Stimulated activated CD8-positive, alpha-beta memory T cell treated with anti-CD3 and anti-CD28 coated beads, Interleukin-4, amount 100 ng/mL, for 1 hour (primary cell): ENCODE measurements around the gene CPPED1.

Source experiments
- DNase-seq, 2 donors: peaks; one replicate each; pipeline ENCODE4 v3.0.0-alpha.2; 2020; ENCODE audit warnings: low read depth in 2 of 2, low spot score in 1 of 2

CPPED1 gene

DNA sequence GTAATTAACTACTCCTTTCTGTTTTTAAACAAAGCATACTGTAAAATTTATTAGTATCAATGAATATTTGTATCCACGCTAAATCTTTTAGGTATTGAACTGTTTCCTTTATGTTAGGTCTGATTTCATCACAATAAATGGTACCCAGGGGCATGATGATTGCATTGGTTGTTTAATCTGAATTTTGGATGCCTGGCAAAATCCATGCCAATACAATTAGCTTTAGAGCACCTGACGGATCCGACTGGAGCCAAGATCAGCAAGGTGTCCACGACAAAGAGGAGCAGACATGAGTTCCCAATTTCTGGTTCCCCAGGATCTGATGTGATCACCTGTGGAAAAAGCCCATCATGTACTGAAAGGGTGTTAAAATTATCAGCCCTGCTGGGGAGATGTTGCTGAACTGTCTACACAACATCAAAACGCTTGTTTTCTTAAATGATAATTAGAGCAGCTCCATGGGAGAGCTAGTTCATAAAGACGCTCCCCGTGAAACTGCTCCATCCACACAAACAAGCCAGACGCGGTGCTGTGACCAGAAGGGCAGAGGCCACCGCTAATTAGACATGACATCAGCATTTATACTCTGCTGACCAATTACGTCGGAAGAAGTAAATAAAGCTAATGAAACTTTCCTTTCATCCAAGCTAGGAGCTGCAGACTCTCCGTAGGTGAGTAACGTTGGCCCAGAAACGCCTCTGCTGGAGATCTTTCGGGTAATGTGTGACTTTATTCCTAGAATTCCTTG, 151.7 kb downstream of the CPPED1 start:
- no peak for DNase-seq

DNA sequence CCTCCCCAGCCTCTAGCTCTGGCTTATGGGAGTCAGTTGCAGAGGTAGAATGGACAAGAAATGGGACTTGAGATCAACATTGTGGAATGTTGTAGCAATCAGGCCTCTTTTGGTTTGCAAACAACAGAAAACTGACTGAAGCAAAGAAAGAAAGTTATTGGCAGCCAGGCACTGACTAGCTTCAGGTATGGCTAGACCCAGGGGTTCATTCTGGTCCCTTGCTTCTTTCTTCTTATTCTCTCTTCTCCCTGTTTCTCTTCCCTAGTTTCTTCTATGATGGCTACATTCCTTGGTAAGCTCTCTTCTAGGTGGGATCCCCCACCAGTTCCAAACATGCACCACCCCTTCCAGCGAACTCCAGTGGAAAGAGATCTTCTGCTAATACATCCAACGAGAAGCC, 154.3 kb downstream of the CPPED1 start:
- no peak for DNase-seq

DNA sequence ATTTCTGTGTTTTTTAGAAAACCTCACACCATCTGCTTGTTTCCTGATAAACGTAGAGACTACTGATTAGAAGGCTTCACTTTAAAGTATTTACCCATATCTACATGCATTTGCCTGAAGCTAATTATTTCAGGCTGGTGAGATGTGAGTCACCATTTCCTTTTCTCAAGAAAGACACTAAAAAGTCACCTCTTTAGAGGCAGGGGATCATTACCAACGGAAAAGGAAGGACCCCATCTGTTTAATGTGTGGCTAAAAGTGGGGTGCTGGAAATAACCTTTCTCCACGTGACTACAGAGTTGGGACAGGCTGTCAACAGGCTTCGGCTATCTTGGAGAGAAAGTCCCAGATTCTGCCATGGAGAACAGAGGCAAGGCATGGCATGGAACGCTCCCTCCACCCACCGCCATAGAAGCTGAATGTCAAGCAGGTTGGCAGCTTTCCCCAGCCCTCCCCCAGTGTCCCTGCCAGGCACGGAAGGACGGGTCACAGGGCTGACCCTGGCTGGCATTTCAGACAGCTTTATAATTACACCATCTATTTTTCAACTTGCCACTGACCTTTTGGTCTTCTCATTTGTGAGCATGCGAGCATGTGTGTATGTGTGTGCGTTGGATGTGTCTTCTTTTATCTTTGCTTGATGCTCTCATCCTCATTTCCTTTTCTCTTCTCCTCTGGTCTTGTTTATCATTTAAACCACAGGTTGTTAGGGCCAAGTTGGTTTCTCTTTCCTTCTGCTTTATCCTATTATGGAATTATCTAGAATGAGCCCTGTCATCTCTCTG, 157.0 kb downstream of the CPPED1 start:
- DNase-seq, result no peak

DNA sequence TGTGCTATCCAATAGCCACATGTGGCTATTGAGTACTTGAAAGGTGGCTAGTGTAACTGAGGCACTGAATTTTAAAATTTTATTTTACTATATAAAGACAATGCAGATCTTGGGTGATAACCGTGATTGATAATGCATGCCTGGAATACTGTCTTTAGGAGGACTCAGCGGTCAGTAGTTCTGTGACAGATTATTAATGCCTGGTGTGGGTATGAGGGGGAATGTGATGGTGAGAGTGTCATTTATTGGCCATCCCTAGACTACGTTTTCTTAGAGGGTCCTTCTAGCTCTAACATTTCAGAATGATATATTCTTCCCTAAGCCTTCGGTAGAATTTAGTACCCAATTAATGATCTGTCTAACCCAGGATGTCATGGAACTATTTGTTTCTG, 157.6 kb downstream of the CPPED1 start:
- DNase-seq, result no peak

DNA sequence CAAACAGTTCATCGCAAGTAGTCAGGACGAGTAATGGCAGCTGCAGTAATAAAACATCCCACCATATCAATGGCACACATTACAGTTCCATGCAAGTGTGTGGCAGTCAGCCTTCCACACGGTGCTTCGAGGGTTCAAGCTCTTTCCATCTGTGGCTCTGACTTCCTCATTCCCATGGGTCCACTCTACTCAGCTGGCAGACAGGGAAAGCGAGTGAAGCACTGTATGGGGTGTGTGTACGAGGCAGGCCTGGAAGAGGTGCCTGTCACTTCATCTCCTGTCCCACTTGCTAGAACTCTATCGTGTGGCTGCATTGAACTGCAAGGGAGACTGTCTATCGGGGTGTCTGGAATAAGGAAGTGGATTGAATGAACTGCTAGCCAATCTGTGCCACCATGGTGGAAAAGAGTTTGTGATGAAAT, 160.6 kb downstream of the CPPED1 start:
- no peak for DNase-seq

DNA sequence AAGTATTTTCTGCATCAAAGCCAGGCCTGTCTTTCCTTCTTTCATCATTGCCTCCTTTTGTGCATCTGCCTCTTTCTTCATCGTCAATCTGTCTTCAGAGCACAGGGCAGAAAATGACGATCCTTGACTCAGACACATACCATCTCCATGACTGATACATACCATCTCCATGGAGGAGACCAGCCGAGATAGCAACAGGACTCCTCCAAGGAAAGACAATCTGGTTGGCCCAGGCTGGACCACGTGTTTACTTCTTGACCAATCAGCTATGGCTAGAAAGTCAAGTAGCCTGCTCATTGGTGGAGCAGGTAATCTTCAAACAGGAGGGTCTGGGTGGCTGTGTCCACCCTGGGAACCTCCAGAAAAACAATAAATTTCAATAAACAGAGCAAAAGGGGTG, 164.6 kb downstream of the CPPED1 start:
- no peak for DNase-seq

DNA sequence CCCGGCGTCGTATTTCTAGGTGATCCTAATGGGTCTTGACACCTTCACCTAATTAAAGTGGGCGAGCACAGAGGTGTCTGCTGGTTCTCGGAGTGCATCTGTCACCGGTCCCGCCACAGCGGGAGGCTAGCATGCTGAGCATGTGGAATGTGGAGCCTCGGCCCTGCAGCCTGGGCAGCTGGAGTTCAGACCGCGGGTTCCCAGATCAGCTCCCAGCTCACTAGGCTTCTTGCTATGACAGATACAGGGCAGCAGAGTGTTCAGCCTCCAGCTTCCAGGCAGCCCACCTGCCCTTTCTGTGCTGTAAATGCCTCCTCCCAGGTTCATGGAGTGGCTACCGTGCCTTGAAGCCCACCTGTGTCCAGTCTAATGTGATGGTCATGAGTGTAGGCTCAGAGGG, 166.7 kb downstream of the CPPED1 start:
- DNase-seq, result no peak

DNA sequence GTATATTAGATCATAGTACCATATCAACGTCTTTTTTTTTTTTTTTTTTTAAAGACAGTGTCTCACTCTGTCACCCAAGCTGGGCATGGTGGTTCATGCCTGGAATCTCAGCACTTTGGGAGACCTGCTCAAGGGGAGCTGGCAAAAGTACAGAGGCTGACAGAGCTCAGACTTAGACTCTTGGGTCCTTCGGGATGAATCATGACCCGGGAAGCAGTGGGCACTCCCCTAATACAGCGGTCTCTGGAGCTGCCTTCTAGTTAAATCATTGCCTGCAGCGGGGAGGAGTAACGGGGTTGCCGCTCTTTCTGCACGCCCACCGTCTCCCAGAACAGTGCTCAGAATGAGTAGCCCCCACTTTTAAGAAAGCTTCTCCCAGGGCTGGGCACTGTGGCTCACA, 174.4 kb downstream of the CPPED1 start:
- no peak for DNase-seq

DNA sequence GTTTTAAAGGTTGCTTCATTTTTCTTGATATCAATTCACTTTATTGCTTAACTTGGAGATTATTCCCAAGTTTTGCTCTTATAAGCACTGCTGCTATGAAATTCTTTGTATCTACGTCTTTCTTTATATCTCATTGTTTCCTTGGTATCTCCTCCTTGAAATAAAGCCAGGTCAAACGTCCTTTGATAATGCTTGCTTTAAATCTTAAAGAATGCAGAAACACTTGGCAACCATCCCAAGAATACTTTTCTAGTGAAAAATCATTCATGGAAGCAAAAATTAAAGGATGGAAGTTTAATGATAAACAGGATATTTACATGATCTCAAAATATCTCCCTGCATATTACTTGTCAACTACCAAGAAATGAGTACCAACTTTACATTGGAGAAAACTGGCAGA, 175.2 kb downstream of the CPPED1 start:
- no peak for DNase-seq

DNA sequence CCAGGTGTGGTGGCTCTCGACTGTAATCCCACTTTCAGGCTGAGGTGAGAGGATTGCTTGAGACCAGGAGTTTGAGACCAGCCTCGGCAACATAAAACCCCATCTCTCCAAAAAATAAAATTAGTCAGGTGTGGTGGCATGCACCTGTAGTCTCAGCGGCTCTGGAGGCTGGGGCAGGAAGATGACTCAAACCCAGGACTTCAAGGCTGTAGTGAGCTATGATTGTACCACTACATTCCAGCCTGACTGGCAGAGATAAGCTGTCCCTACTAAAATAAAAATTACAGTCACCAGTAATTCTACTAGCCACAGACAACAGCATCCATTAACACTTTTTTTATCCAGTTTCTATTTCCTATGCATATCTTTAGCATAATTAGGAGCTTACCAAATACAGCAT, 176.3 kb downstream of the CPPED1 start:
- no peak for DNase-seq

DNA sequence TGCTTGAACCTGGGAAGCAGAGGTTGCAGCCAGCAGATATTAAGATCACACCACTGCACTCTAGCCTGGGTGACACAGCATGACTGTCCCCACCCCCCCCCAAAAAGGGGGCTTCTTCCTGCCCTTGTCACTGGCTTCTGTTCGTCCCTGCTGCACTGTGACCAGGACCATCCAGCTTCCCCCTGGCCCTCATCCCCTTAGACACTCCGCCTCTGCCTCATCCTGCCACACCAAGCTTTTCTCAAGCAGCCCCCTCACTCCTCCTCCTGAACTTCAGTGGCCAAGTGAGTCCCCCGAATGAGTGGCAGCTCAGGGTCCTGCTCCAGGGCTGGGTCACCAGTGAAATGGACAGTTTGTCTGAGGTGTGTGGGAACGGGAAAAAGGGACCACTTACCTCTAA, 177.3 kb downstream of the CPPED1 start:
- DNase-seq, result no peak

DNA sequence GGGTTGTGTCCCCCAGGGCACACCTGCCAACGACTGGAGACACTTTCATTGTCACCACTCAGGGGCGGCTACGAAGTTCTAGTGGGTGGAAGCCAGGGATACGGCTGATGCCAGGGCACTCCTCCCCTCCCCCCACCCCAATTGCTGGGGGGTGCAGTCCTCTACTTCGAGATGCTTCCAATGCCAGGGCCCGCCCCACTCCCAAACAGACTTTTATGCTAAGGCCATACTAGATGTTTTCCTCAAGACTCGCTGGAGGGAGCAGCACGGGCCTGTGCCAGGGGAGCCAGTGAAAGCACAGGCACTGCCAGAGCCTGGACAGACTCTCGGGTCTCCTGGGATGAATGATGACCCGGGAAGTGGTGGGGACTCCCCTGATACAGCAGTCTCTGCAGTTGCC, 178.0 kb downstream of the CPPED1 start:
- no peak for DNase-seq

DNA sequence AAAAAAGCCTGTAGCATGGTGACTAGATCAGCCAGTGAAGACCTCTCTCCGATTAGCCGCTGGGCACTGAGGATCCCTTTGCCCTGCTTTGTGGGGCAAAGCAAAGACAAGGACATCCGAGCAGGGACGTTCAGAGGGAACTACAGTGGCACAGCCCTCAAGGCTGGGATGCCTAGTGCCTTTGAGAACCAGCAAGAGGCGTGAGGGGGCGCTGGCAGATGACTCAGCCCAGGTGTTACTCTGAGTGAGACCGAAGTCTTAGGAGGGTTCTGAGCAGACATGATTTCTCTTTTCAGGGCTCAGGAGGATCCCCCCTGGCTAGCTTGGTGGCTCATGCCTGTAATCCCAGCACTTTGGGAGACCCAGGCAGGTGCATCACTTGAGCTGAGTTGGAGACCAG, 178.6 kb downstream of the CPPED1 start:
- DNase-seq, result no peak

DNA sequence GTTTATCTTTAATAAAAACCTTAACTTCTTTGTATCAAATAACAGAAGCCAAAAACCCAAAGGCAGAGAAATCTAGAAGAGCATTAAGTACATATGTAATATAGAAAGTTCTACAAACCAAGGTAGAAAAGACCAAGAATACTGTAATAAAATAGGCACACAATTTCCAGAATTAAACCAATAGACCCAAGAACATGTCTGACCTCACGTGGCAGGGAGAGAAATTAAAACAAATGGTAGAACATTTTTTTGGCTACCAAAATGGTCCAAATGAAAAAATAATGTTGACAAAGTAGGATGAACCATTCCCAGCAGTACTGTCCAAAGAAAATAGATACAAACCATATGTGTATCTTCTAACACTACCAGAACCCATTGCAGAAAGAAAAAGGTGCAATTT, 183.5 kb downstream of the CPPED1 start:
- no peak for DNase-seq

DNA sequence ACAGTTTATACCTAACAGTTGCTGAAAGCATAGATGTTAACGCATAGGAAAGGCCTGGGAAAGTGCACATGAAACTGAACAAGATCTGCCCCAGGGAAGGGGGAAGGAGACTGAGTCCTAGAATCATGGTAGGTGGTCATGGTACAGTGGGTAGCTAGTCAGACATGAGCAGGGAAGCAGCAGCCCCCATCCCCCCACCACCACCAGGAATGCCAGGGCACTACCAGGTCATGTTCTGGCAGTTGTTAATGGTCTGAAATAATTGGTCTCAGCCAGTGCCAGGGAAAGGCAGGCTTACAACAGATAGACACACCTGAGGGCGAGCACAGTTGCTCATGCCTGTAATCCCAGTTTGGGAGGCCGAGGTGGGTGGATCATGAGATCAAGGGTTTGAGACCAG, 185.2 kb downstream of the CPPED1 start:
- DNase-seq, result no peak

DNA sequence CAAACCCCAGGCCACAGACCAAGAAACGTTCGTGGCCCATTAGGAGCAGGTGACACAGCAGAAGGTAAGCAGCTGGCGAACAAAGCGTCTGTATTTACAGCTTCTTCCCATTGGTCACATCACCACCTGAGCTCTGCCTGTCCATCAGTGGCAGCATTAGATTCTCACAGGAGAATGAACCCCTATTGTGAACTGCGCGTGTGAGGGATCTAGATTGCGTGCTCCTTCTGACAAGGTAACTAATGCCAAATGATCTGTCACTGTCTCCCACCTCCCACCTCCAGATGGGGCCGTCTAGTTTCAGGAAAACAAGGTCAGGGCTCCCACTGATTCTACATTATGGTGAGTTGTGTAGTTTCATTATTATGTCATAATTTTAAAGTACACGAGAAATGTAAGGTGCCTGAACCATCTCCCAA, 186.3 kb downstream of the CPPED1 start:
- DNase-seq, result no peak

DNA sequence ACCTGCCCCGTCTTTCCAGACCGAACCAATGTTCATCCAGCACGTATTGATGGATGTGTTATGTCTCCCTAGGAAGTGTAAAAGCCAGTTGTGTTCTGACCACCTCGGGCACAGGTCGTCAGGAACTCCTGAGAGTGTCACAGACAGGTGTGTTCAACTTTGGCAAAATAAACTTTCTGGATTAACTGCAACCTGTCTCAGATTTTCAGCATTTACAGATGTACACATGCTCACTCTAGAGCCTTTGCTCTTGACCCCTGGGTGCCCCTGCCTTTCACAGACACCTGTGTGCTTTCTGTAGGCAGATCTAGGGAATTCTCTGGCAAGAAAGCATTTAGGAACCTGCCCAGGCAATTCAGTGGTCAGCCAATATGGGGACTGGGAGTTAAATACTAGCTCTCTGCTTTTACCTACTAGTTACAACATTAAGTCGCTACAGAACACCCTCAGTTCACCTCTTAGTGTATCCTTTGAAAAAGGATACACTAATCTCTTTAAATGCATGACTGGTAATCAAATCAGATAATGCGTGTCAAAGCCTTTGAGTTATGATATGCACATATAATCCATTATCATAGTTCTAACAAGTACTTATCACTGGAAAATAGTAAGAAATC, 188.9 kb downstream of the CPPED1 start:
- DNase-seq, result no peak

DNA sequence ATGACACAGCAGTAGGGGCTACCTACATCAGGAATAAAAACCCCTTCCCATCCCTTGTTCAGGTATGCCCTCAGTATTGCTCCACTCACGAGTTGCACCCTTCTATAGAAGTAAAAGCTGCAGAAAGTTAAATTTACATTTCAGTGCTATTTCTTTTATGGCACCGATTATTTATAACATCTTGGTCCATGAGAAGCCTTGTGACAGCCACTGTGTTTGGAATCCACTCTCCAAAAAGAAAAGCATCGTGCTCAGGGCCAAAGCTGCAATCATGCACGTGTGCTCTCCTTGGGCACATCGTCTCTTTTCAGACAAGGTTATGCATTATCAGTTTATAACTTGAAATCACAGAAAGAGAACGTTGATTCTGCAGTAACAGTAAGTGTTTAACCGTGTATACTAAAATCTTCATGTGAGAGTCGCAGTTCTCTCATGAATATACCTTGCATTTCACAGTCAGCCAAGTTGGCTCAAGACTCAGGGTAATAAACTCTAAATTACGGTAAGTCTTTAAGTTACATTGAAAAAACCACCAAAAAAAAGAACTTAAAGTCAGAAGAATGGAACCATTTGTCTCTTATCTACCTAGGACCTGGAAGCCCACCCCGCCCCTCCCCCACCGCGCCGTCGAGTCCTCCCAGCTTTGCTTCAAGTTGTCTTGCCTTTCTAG, 189.6 kb downstream of the CPPED1 start:
- DNase-seq, result no peak

DNA sequence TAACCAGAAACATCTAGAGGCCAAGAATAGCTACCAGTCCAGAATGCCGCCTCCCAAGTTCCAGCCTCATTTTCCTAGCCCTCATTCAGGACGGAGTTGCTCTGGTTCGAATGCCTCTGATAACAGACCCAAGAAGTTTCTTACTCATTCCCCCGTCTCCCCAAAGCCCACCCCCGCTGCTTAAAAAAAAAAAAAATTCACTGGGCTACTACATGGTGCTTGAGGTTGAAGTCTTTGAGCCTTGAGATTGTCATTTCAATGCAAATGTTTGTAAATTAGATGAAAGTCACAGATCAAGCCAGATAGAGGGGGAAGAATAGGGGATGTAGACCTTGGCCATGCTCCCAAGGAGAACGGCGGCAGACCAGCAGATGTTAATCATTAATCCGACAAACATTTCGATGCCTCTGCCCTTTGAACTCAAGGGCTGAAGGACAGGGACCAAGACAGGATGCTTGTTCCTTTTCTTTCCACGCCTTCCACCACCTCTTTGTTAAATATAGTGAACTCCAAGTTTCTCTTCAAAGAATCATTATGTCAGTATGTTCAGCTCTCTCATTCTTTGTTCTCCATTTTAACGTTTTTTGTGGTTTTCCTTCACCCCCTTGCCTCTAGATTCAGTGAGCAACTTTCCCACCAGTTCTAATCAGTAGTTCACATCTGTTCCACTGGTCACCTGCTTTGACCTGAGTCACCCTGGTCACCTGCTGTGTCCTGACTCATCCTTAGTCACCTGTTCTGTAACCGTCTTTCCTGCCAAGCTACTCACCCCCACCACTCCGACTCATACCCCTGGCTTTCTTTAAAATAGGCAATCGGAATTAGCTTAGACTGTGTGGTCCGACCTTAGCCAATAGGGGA, 190.3 kb downstream of the CPPED1 start:
- DNase-seq, result no peak

DNA sequence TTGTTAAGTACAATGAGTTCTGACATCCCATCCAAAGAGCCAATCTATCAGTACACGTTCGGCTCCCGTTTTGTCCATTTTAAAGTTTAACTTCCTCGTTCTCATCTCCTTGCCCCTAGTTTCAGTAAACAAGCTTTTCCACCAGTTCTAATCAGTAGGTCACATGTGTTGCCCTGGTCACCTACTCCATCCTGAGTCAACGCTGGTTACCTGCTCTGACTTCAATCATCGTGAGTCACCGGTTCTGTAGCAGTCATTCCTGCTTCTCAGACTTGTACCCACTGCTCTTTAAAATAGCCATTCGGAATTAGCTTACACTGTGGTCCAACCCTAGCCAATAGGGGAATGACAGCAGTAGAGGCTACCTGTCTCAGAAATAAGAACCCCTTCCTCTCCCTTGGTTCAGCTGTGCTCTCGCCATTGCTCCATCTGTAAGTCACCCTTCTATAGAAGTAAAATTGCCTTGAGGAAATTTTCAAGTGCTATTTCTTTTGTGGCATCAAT, 191.0 kb downstream of the CPPED1 start:
- DNase-seq, result no peak
